GM12878 (cell line): Measurements from ENCODE around the gene SORT1. TPM values are rescaled to one million over a fixed set of nuclear protein-coding genes. Genes with fewer than 3 reads are reported as not detected.

ENCODE experiments used
- ATAC-seq: fragments of 200-7000 bp; cut with Tn5 transposase; 3 replicates; pipeline ENCODE4 v1.9.1; 2020; ENCODE audit warnings: mild to moderate bottlenecking, moderate library complexity
- BruUV-seq: library from RNA; stranded (reverse); fragments of 400-500 nt; replicated peaks from 2 replicates; lab custom pipeline; 2021; lab: Mats Ljungman, UMichigan
- CTCF ChIA-PET: fragments of 300-600 bp; sonication (Branson Sonifier 250); formaldehyde crosslinking; extraction: SDS; loops from one replicate; lab custom pipeline; 2021; ENCODE audit warnings: inconsistent platforms; lab: Yijun Ruan, JAX
- POLR2A ChIA-PET: fragments of 350-600 bp; formaldehyde crosslinking; extraction: SDS; loops from one replicate; lab custom pipeline; 2021; ENCODE audit warnings: inconsistent platforms; lab: Charles Lee
- RAD21 ChIA-PET: fragments of 300-600 bp; sonication (Branson Sonifier 250); formaldehyde crosslinking; loops from one replicate; lab custom pipeline; 2023; ENCODE audit warnings: antibody characterized with exemption; ENCODE audit not compliant: unreplicated experiment; lab: Charles Lee
- SMC1A ChIA-PET: fragments of 300-600 bp; sonication (Branson Sonifier 250); formaldehyde crosslinking; loops from one replicate; lab custom pipeline; 2023; ENCODE audit not compliant: unreplicated experiment, uncharacterized antibody; lab: Charles Lee
- DNase-seq: peaks from one replicate; pipeline ENCODE4 v3.0.0-alpha.2; 2011; ENCODE audit warnings: low read depth, low spot score
- FAIRE-seq: peaks from 3 replicates; lab custom pipeline; 2011; peaks lifted over from hg19 to GRCh38; lab: Jason Lieb, UNC
- H2AFZ ChIP-seq: 2 replicates; pipeline ENCODE4 v1.6.0; 2011; ENCODE audit warnings: low read depth, low read length, control low read depth; ENCODE audit not compliant: control insufficient read depth
- H3K27ac ChIP-seq: 2 replicates; pipeline ENCODE4 v1.5.1; 2011; ENCODE audit warnings: control low read depth; ENCODE audit not compliant: control insufficient read depth, insufficient read depth
- H3K27me3 ChIP-seq, 2 experiments: replicated peaks in 1 of 2; 2 replicates each; pipeline versions ENCODE4 v1.6.0 to v1.6.1; 2011; ENCODE audit warnings: low read length in 1 of 2; ENCODE audit not compliant: control insufficient read depth in 2 of 2, insufficient read depth in 2 of 2
- H3K36me3 ChIP-seq, 2 experiments: 2 replicates each; pipeline ENCODE4 v1.5.1; 2011; ENCODE audit warnings: low read length in 1 of 2; ENCODE audit not compliant: control insufficient read depth in 2 of 2, insufficient read depth in 2 of 2
- H3K4me1 ChIP-seq: 2 replicates; pipeline ENCODE4 v1.6.1; 2011; ENCODE audit warnings: mild to moderate bottlenecking, low read length, moderate library complexity, mixed read lengths; ENCODE audit not compliant: control insufficient read depth, insufficient read depth
- H3K4me2 ChIP-seq: 2 replicates; pipeline ENCODE4 v1.6.0; 2011; ENCODE audit warnings: control low read depth; ENCODE audit not compliant: control insufficient read depth, insufficient read depth
- H3K4me3 ChIP-seq: fragments of 200-600 bp; sonication (generic); 2 replicates; pipeline ENCODE4 v1.5.1; 2016
- H3K79me2 ChIP-seq: 2 replicates; pipeline ENCODE4 v1.6.0; 2011; ENCODE audit warnings: low read length; ENCODE audit not compliant: control insufficient read depth, insufficient read depth
- H3K9ac ChIP-seq: 2 replicates; pipeline ENCODE4 v1.8.0; 2011; ENCODE audit warnings: low read length, control low read depth, mixed read lengths; ENCODE audit not compliant: control insufficient read depth, insufficient read depth
- H3K9me3 ChIP-seq: replicated peaks from 3 replicates; pipeline ENCODE4 v1.5.1; 2011; ENCODE audit warnings: mild to moderate bottlenecking, low read length; ENCODE audit not compliant: control insufficient read depth, insufficient read depth
- H4K20me1 ChIP-seq: 2 replicates; pipeline ENCODE4 v1.6.0; 2011; ENCODE audit not compliant: control insufficient read depth, insufficient read depth
- BCL11A ChIP-seq: IDR thresholded peaks from 2 replicates; pipeline ENCODE4 v1.6.1; 2011; ENCODE audit warnings: low read depth, low read length
- BMI1 ChIP-seq: fragments of 450-650 bp; IDR thresholded peaks from 2 replicates; pipeline ENCODE4 v1.6.1; 2016; ENCODE audit warnings: mild to moderate bottlenecking, moderate library complexity, borderline replicate concordance
- EP300 ChIP-seq, 2 experiments: fragments of 150-350 bp in 1 of 2; IDR thresholded peaks; 2 replicates each; pipeline ENCODE4 v1.6.1; 2011 to 2012; ENCODE audit warnings: low read depth in 2 of 2, low read length in 2 of 2, borderline replicate concordance in 1 of 2, improper control_type of control experiment in 1 of 2, inconsistent platforms in 1 of 2; ENCODE audit not compliant: control insufficient read depth in 1 of 2
- HCFC1 ChIP-seq: fragments of 150-350 bp; IDR thresholded peaks from 2 replicates; pipeline ENCODE4 v1.6.1; 2014; ENCODE audit warnings: low read length
- KLF5 ChIP-seq: fragments of 450-650 bp; IDR thresholded peaks from 2 replicates; pipeline ENCODE4 v1.6.1; 2014; ENCODE audit warnings: mild to moderate bottlenecking; ENCODE audit not compliant: partially characterized antibody
- MYC ChIP-seq: IDR thresholded peaks from 2 replicates; pipeline ENCODE4 v1.6.1; 2011; ENCODE audit warnings: mild to moderate bottlenecking, low read length, moderate library complexity, inconsistent platforms; ENCODE audit not compliant: insufficient read depth, insufficient replicate concordance, insufficient read length, severe bottlenecking
- POU2F2 ChIP-seq: IDR thresholded peaks from 3 replicates; pipeline ENCODE4 v1.6.1; 2011; ENCODE audit warnings: low read depth, mild to moderate bottlenecking, low read length, borderline replicate concordance
- RAD51 ChIP-seq: fragments of 450-650 bp; IDR thresholded peaks from 2 replicates; pipeline ENCODE4 v1.6.1; 2016; ENCODE audit warnings: moderate library complexity, mild to moderate bottlenecking, inconsistent platforms
- RB1 ChIP-seq: fragments of 450-650 bp; formaldehyde crosslinking; IDR thresholded peaks from 2 replicates; pipeline ENCODE4 v1.6.1; 2017; ENCODE audit warnings: mild to moderate bottlenecking, borderline replicate concordance
- TBL1XR1 ChIP-seq: IDR thresholded peaks from 2 replicates; pipeline ENCODE4 v1.6.1; 2012; ENCODE audit warnings: low read depth, low read length, improper control_type of control experiment
- ZNF217 ChIP-seq: fragments of 450-650 bp; IDR thresholded peaks from 2 replicates; pipeline ENCODE4 v1.6.1; 2017; ENCODE audit warnings: antibody characterized with exemption, mild to moderate bottlenecking
- ZNF622 ChIP-seq: fragments of 450-650 bp; IDR thresholded peaks from 2 replicates; pipeline ENCODE4 v1.6.1; 2017; ENCODE audit warnings: mild to moderate bottlenecking, inconsistent platforms
- WGBS: methylation state at CpG from one replicate; pipeline ENCODE4 v1.1.6; 2016; ENCODE audit warnings: low lambda C conversion rate; ENCODE audit not compliant: insufficient replicate concordance, insufficient coverage; ENCODE audit errors: missing lambda C conversion rate; 5-methylcytosine and 5-hydroxymethylcytosine counted together
- in situ Hi-C: fragments of 300-500 bp; cut with MboI; formaldehyde crosslinking; loops from 9 replicates; pipeline ENCODE4 v1.14.3; 2018; ENCODE audit warnings: mixed read lengths
- intact Hi-C: fragments of 100-400 bp; cut with micrococcal nuclease; formaldehyde crosslinking; loops from one replicate; pipeline ENCODE4 v1.14.2; 2022; ENCODE audit not compliant: unreplicated experiment
- polyA plus RNA-seq, 11 experiments: library from polyadenylated mRNA; depleted of rRNA in 4 of 11; unstranded in 6 of 11; stranded (reverse) in 5 of 11; fragments of >200 nt; fragmentation: Nextera tagmentation in 4 of 11; fragmentation: Illumina TruSeq in 1 of 11; extraction: Ambion mirVana in 4 of 11; extraction: Trizol in 1 of 11; gene quantifications; 1 replicate in 1 of 11; 2 replicates in 10 of 11; pipeline versions ENCODE4 v1.2.1 to v1.2.3, GENCODE V29; 2011 to 2016; ENCODE audit warnings: inconsistent platforms in 2 of 11, missing spikeins in 2 of 11, low read depth in 1 of 11
- total RNA-seq, 4 experiments: library from RNA; depleted of rRNA in 3 of 4; stranded (reverse); fragments of >200 nt in 3 of 4; fragmentation: Illumina TruSeq in 1 of 4; extraction: Trizol in 1 of 4; gene quantifications; 2 replicates each; pipeline versions ENCODE4 v1.2.1 to v1.2.3, GENCODE V29; 2013 to 2021
- TF ChIP-seq, protein P1 (sequence below), 3 experiments: IDR thresholded peaks in 2 of 3; conservative IDR thresholded peaks in 1 of 3; 2 replicates each; pipeline ENCODE4 v1.5.1; 2011; ENCODE audit warnings: low read depth in 3 of 3, low read length in 3 of 3, mild to moderate bottlenecking in 3 of 3, control low read depth in 2 of 3, moderate library complexity in 2 of 3, inconsistent platforms in 1 of 3, mixed read lengths in 1 of 3; ENCODE audit not compliant: control insufficient read depth in 2 of 3, insufficient read depth in 1 of 3; ENCODE audit errors: extremely low read depth in 1 of 3
- TF ChIP-seq, protein P2 (sequence below): IDR thresholded peaks from 2 replicates; pipeline ENCODE4 v1.6.1; 2011; ENCODE audit warnings: borderline replicate concordance, low read depth, mild to moderate bottlenecking, moderate library complexity, low read length; ENCODE audit not compliant: insufficient read depth, poor library complexity, severe bottlenecking

SORT1 gene
- total and polyA plus RNA-seq, 10 of the 15 experiments (the other 5 are each of a cell fraction or from before 2014, with no cell fraction given) = 0.06 to 1.9 (median 0.33) TPM; not detected in 1

DNA sequence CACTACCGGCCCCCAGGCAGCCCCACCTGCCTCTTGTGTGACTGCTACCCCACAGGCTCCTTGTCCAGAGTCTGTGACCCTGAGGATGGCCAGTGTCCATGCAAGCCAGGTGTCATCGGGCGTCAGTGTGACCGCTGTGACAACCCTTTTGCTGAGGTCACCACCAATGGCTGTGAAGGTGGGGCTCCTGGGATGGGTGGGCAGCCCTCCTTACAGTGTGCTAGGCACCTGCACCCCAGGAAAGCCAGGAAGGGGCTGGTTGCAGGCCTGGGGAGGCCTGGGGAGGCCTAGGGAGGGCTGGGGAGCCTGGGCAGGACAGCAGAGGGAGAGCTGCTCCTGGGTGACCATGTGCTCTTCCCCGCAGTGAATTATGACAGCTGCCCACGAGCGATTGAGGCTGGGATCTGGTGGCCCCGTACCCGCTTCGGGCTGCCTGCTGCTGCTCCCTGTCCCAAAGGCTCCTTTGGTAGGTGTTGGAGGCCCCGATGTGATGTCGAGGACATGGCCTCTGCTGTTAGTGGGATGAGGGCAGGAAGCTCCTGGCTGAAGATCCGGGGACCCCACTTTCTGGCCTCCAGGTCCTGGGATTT is 131.9 kb downstream of the SORT1 start (continued):
- TF ChIP-seq BMI1 = no peak
- TF ChIP-seq, protein P1, sequence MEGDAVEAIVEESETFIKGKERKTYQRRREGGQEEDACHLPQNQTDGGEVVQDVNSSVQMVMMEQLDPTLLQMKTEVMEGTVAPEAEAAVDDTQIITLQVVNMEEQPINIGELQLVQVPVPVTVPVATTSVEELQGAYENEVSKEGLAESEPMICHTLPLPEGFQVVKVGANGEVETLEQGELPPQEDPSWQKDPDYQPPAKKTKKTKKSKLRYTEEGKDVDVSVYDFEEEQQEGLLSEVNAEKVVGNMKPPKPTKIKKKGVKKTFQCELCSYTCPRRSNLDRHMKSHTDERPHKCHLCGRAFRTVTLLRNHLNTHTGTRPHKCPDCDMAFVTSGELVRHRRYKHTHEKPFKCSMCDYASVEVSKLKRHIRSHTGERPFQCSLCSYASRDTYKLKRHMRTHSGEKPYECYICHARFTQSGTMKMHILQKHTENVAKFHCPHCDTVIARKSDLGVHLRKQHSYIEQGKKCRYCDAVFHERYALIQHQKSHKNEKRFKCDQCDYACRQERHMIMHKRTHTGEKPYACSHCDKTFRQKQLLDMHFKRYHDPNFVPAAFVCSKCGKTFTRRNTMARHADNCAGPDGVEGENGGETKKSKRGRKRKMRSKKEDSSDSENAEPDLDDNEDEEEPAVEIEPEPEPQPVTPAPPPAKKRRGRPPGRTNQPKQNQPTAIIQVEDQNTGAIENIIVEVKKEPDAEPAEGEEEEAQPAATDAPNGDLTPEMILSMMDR (IDR thresholded peaks at IDR 0.05 in 2 of 3, conservative IDR thresholded peaks at IDR 0.05 in 1 of 3; ENCODE audit: control insufficient read depth in 2 of 3, extremely low read depth in 1 of 3, insufficient read depth in 1 of 3, low read depth in 3 of 3, low read length in 3 of 3) = no peak

DNA sequence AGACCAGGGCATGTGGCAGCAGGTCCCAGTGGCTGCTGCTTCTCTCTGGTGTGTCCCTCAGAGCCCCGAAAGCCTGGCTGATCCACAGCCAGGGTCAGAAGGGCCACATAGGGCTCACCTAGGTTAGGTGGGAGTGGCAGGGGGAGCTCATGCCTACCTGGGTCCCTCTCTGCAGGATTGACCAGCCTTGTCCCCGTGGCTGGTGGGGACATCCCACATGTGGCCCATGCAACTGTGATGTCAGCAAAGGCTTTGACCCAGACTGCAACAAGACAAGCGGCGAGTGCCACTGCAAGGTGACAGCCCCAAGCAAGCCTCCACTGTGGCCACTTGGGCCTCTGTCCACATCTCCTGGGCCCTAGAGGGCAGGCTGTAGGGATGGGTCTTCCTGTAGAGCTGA is 132.7 kb downstream of the SORT1 start:
- Histone ChIP-seq H2AFZ (no peak overlapping the region), H3K4me1 (no peaks in the 10 kb centered on the region), H3K36me3 (no peaks in the 10 kb centered on the region), H4K20me1 (no peaks in the 10 kb centered on the region), H3K27me3 (no peaks in the 10 kb centered on the region), H3K4me2 (no peak overlapping the region), H3K9ac (no peak overlapping the region), H3K4me3 (no peak overlapping the region), H3K79me2 (no peaks in the 10 kb centered on the region), H3K27ac (no peak overlapping the region), H3K9me3 (no peaks in the 10 kb centered on the region)
- no TSS peak for BruUV-seq
- SMC1A ChIA-PET = interaction anchor here (1.4 to 1.7 kb wide), 2 partner anchors 12 to 268 kb away, joined by 6 to 10 read pairs; no protein-coding TSS in a partner anchor
- POLR2A ChIA-PET = no interaction called here
- RAD21 ChIA-PET = no interaction called here
- CTCF ChIA-PET = interaction anchor here (1.4 to 4.6 kb wide), 5 partner anchors 13 to 268 kb away, joined by 3 to 45 read pairs (median 14); partner anchors contain the start of gene SORT1
- in situ Hi-C loops (no loop called here), intact Hi-C loops (no loop called here)
- DNase-seq (no peak), ATAC-seq (no peak), FAIRE-seq (no peak)
- 56% methylated on average over 4 of the region's 4 CpGs for WGBS
- no peak for TF ChIP-seq KLF5
- TF ChIP-seq RAD51 = no peak
- no peak for TF ChIP-seq ZNF622
- TF ChIP-seq TBL1XR1 = no peak
- TF ChIP-seq EP300 (IDR thresholded peaks at IDR 0.05; ENCODE audit: borderline replicate concordance in 1 of 2, control insufficient read depth in 1 of 2, low read depth in 2 of 2, low read length in 2 of 2) = no peak
- TF ChIP-seq HCFC1 = no peak
- TF ChIP-seq BCL11A = no peak
- TF ChIP-seq ZNF217 = no peak
- no peak for TF ChIP-seq POU2F2
- no peak for TF ChIP-seq MYC
- TF ChIP-seq, protein P2, sequence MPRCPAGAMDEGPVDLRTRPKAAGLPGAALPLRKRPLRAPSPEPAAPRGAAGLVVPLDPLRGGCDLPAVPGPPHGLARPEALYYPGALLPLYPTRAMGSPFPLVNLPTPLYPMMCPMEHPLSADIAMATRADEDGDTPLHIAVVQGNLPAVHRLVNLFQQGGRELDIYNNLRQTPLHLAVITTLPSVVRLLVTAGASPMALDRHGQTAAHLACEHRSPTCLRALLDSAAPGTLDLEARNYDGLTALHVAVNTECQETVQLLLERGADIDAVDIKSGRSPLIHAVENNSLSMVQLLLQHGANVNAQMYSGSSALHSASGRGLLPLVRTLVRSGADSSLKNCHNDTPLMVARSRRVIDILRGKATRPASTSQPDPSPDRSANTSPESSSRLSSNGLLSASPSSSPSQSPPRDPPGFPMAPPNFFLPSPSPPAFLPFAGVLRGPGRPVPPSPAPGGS = no peak
- no peak for TF ChIP-seq RB1
